ENCODE measurements around the gene TMEM143. TPM values are rescaled to one million over a fixed set of nuclear protein-coding genes. Genes with fewer than 3 reads are reported as not detected.

TMEM143 gene
- polyA plus RNA-seq, 3 donors = 1.7 to 11.9 (median 2.1) TPM

DNA sequence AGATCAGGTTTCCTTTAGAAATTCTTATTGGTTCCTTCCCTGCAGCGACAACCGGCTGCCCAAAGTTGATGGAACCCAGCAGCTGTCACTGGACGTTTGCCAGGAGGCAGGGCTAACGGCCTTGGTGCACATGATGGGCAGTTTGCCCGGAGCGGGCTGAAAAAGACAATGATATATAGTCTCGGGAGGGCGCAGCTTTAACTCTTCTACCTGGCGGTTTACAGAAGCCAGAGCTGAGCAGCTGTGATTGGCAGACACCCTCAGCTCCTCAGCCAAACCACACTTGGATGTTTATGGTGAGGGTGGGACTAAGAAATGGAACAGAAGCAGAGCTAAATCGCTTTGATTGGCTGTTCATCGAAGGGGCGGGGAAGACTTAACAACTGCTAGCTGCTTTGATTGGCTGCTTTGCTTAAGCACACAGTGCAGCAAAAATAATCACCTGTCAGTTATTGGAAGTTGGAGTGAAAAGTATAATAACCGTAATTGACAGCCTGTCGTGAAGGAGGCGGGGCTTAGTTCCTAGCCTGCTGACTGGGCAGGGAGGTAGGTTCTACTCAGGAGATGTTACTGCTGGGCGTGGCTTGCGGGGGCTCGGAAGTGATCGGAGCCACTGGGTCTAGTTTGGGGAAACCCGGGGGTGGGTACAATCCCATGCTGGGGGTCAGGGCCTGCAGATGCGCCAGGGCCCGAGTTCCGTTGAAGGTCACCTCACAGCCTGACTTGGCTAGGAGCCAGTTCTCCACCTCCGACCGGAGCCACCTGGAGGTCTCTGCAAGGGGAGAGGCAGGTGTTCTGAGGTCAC is 30.9 kb downstream of the TMEM143 start:
- peaks cover 0 to 3% (median 0%) of the 10 kb centered on the region in 3 donors for H3K27me3 Mint-ChIP-seq (ENCODE audit: low read depth in 3 of 3)
- TF ChIP-seq, protein P1, sequence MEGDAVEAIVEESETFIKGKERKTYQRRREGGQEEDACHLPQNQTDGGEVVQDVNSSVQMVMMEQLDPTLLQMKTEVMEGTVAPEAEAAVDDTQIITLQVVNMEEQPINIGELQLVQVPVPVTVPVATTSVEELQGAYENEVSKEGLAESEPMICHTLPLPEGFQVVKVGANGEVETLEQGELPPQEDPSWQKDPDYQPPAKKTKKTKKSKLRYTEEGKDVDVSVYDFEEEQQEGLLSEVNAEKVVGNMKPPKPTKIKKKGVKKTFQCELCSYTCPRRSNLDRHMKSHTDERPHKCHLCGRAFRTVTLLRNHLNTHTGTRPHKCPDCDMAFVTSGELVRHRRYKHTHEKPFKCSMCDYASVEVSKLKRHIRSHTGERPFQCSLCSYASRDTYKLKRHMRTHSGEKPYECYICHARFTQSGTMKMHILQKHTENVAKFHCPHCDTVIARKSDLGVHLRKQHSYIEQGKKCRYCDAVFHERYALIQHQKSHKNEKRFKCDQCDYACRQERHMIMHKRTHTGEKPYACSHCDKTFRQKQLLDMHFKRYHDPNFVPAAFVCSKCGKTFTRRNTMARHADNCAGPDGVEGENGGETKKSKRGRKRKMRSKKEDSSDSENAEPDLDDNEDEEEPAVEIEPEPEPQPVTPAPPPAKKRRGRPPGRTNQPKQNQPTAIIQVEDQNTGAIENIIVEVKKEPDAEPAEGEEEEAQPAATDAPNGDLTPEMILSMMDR (IDR thresholded peaks at IDR 0.05) = no peak
- H3K79me2 ChIP-seq (ENCODE audit: insufficient read depth, low read length) = peaks cover 29% of the 10 kb centered on the region
- H3K27me3 ChIP-seq (ENCODE audit: control insufficient read depth in 2 of 2, insufficient read depth in 2 of 2, low read length in 2 of 2) = no peaks in the 10 kb centered on the region
- H3K9me3 ChIP-seq (replicated peaks in 1 of 2; ENCODE audit: control insufficient read depth in 1 of 2, insufficient read depth in 1 of 2, low read length in 2 of 2) = no peaks in the 10 kb centered on the region
- WGBS (ENCODE audit: insufficient coverage) = under 1% methylated on average over 24 of the region's 25 CpGs
- peaks cover 62 to 65% of the 10 kb centered on the region in 2 donors for H3K4me1 ChIP-seq (ENCODE audit: control insufficient read depth in 1 of 2, insufficient read depth in 2 of 2, low read length in 2 of 2)
- peak overlapping the region; percentile 94 for H3K4me2 ChIP-seq (replicated peaks; ENCODE audit: extremely low read depth, low read length, poor library complexity, severe bottlenecking)
- H3K4me1 Mint-ChIP-seq = peaks cover 61% of the 10 kb centered on the region
- peak overlapping the region; percentile 82 to 91 for H3K27ac ChIP-seq (ENCODE audit: low read depth in 1 of 2, low read length in 2 of 2)
- H2AFZ ChIP-seq (ENCODE audit: insufficient read depth, low read depth, low read length, poor library complexity, severe bottlenecking) = peak overlapping the region; percentile 36
- peak overlapping the region; percentile 92 to 99 (median 96) for H3K27ac Mint-ChIP-seq
- H3K4me3 Mint-ChIP-seq = peak overlapping the region; percentile 87 to 94
- peaks cover 34 to 42% of the 10 kb centered on the region in 2 donors for H3K36me3 Mint-ChIP-seq
- H3K9ac ChIP-seq (ENCODE audit: insufficient read depth, low read length, poor library complexity, severe bottlenecking) = peak overlapping the region; percentile 64
- peaks cover 27 to 36% of the 10 kb centered on the region in 2 donors for H3K36me3 ChIP-seq (replicated peaks in 1 of 2; ENCODE audit: control insufficient read depth in 1 of 2, insufficient read depth in 2 of 2, low read length in 2 of 2)
- peaks cover 48% of the 10 kb centered on the region for H4K20me1 ChIP-seq (ENCODE audit: insufficient read depth, low read length)
- intact Hi-C loops (cut with micrococcal nuclease) = loop anchor here (1.0 to 5.0 kb wide), 2 partner anchors 13 to 66 kb away; no protein-coding TSS in a partner anchor
- peaks cover 0 to 5% (median 0%) of the 10 kb centered on the region in 7 donors for H3K9me3 Mint-ChIP-seq
- peak overlapping the region; percentile 50 to 83 (median 66) for H3K4me3 ChIP-seq (replicated peaks in 1 of 3; ENCODE audit: low read depth in 2 of 3, low read length in 3 of 3)
- DNase-seq = peak; percentile 92 to 97 (median 94)

DNA sequence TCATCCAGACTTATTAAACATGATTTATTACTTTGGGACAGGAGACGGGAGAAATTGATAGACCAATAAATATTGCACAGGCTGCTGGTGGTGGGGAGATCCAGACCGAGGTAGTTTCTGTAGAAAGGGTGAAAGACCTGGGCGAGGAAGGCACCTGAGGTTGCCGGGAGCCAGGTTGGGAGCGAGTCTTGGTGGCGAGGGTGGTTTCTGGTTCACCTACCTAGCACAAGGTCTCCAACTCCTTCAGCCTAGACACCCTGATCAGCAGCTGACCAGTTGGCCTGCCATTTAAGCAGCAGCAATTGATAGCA is 31.4 kb downstream of the TMEM143 start:
- Mint-ChIP-seq H3K27me3 (ENCODE audit: low read depth in 3 of 3) (peaks cover 0 to 3% (median 0%) of the 10 kb centered on the region in 3 donors), H3K9me3 (peaks cover 0 to 5% (median 0%) of the 10 kb centered on the region in 7 donors), H3K36me3 (peaks cover 38 to 48% of the 10 kb centered on the region in 2 donors), H3K4me3 (peak overlapping the region; percentile 87 to 94), H3K4me1 (peaks cover 66% of the 10 kb centered on the region), H3K27ac (peak overlapping the region; percentile 92 to 99 (median 96))
- H4K20me1 ChIP-seq (ENCODE audit: insufficient read depth, low read length) = peaks cover 53% of the 10 kb centered on the region
- TF ChIP-seq, protein P1 (IDR thresholded peaks at IDR 0.05) = no peak
- no peak overlapping the region for H3K9ac ChIP-seq (ENCODE audit: insufficient read depth, low read length, poor library complexity, severe bottlenecking)
- peak overlapping the region in 1 of 3 experiments; percentile 83 for H3K4me3 ChIP-seq (replicated peaks in 1 of 3; ENCODE audit: low read depth in 2 of 3, low read length in 3 of 3)
- H3K79me2 ChIP-seq (ENCODE audit: insufficient read depth, low read length) = peaks cover 35% of the 10 kb centered on the region
- H3K36me3 ChIP-seq (replicated peaks in 1 of 2; ENCODE audit: control insufficient read depth in 1 of 2, insufficient read depth in 2 of 2, low read length in 2 of 2) = peaks cover 32 to 42% of the 10 kb centered on the region in 2 donors
- H3K27me3 ChIP-seq (ENCODE audit: control insufficient read depth in 2 of 2, insufficient read depth in 2 of 2, low read length in 2 of 2) = no peaks in the 10 kb centered on the region
- H3K4me2 ChIP-seq (replicated peaks; ENCODE audit: extremely low read depth, low read length, poor library complexity, severe bottlenecking) = peak overlapping the region; percentile 94
- H3K9me3 ChIP-seq (replicated peaks in 1 of 2; ENCODE audit: control insufficient read depth in 1 of 2, insufficient read depth in 1 of 2, low read length in 2 of 2) = no peaks in the 10 kb centered on the region
- 0% methylated on average over 1 of the region's 6 CpGs for WGBS (ENCODE audit: insufficient coverage)
- intact Hi-C loops (cut with micrococcal nuclease) = loop anchor here in 1 of 2 donors (5.0 kb wide), 1 partner anchor 65 kb away; no protein-coding TSS in a partner anchor
- H2AFZ ChIP-seq (ENCODE audit: insufficient read depth, low read depth, low read length, poor library complexity, severe bottlenecking) = no peak overlapping the region
- no peak for DNase-seq
- peaks cover 68 to 70% of the 10 kb centered on the region in 2 donors for H3K4me1 ChIP-seq (ENCODE audit: control insufficient read depth in 1 of 2, insufficient read depth in 2 of 2, low read length in 2 of 2)
- H3K27ac ChIP-seq (ENCODE audit: low read depth in 1 of 2, low read length in 2 of 2) = peak overlapping the region; percentile 61 to 91

All from CD14-positive monocyte (primary cell).